AG09319 (cell line): ENCODE measurements around the gene PCDHB13.
"Not testable (repeated sequence)": the region's sequence is repeated elsewhere in the genome, so short reads cannot be mapped to it uniquely, and the experiment has no call there.

Experiments
- DNase-seq: peaks from one replicate; pipeline ENCODE4 v3.0.0-alpha.2; 2010; ENCODE audit warnings: low read depth; ENCODE audit errors: extremely low read depth
- CTCF ChIP-seq: IDR thresholded peaks from 2 replicates; pipeline ENCODE4 v1.5.1; 2011; ENCODE audit warnings: low read depth, mild to moderate bottlenecking, inconsistent platforms, low read length, moderate library complexity

The PCDHB13 gene

GRCh38 chr5:141241496-141241895 is 27.8 kb downstream of the PCDHB13 start:
- TF ChIP-seq CTCF: no peak
- DNase-seq: no peak

GRCh38 chr5:141245250-141245717 is 31.6 kb downstream of the PCDHB13 start, which contains the start of gene PCDHB15:
TSS of gene PCDHB15 (plus strand) at chr5:141245395. CDS start at chr5:141245579, 184 bp downstream.
- no peak for TF ChIP-seq CTCF
- DNase-seq: no peak

GRCh38 chr5:141246971-141247370 is 33.3 kb downstream of the PCDHB13 start:
- DNase-seq: not testable (repeated sequence)

- DNase-seq: not testable (repeated sequence)
Observed at GRCh38 chr5:141247434-141247833, 33.7 kb downstream of the PCDHB13 start.

- TF ChIP-seq CTCF: no peak
- DNase-seq: no peak
Observed at GRCh38 chr5:141250576-141250975, 36.9 kb downstream of the PCDHB13 start.

GRCh38 chr5:141258464-141258863 is 44.7 kb downstream of the PCDHB13 start:
- no peak for TF ChIP-seq CTCF
- DNase-seq: no peak

GRCh38 chr5:141258948-141259347 is 45.2 kb downstream of the PCDHB13 start:
- TF ChIP-seq CTCF: no peak
- no peak for DNase-seq

- DNase-seq: no peak
- TF ChIP-seq CTCF: no peak
Observed at GRCh38 chr5:141260458-141261237, 46.9 kb downstream of the PCDHB13 start.
